Activated naive CD8-positive, alpha-beta T cell treated with anti-CD3 and anti-CD28 coated beads for 36 hours (primary cell): ENCODE results near the gene TRDN. TPM values are rescaled to one million over a fixed set of nuclear protein-coding genes. Genes with fewer than 3 reads are reported as not detected.
"Not testable (repeated sequence)": the region's sequence is repeated elsewhere in the genome, so short reads cannot be mapped to it uniquely, and the experiment has no call there.

ENCODE experiments used
- DNase-seq: peaks from one replicate; pipeline ENCODE4 v3.0.0; 2021
- H3K27ac Mint-ChIP-seq: one replicate; pipeline ENCODE4 v1.8.0; 2022; ENCODE audit warnings: mild to moderate bottlenecking, moderate library complexity, mixed read lengths
- H3K27me3 Mint-ChIP-seq: one replicate; pipeline ENCODE4 v1.8.0; 2022; ENCODE audit warnings: mild to moderate bottlenecking, mixed read lengths
- H3K36me3 Mint-ChIP-seq: one replicate; pipeline ENCODE4 v1.8.0; 2021; ENCODE audit warnings: mild to moderate bottlenecking, mixed read lengths
- H3K4me1 Mint-ChIP-seq: one replicate; pipeline ENCODE4 v1.8.0; 2021; ENCODE audit warnings: mixed read lengths
- H3K4me3 Mint-ChIP-seq: one replicate; pipeline ENCODE4 v1.8.0; 2022; ENCODE audit warnings: mild to moderate bottlenecking, moderate library complexity, mixed read lengths
- H3K9me3 Mint-ChIP-seq: one replicate; pipeline ENCODE4 v1.8.0; 2022; ENCODE audit warnings: mixed read lengths
- total RNA-seq, 2 experiments: library from RNA; stranded (reverse); gene quantifications; one replicate each; pipeline ENCODE4 v1.2.3, GENCODE V29; 2021

The TRDN gene
- total RNA-seq, 2 experiments from 2014 or later, result not detected

- no peaks in the 10 kb centered on the region for H3K36me3 Mint-ChIP-seq
- no peaks in the 10 kb centered on the region for H3K9me3 Mint-ChIP-seq
- H3K27ac Mint-ChIP-seq, result no peak overlapping the region
- H3K27me3 Mint-ChIP-seq, result no peaks in the 10 kb centered on the region
- no peak for DNase-seq
- H3K4me1 Mint-ChIP-seq, result no peaks in the 10 kb centered on the region
- H3K4me3 Mint-ChIP-seq, result no peak overlapping the region
Observed at GRCh38 chr6:123594776-123595175, 42.0 kb downstream of the TRDN start.

DNA sequence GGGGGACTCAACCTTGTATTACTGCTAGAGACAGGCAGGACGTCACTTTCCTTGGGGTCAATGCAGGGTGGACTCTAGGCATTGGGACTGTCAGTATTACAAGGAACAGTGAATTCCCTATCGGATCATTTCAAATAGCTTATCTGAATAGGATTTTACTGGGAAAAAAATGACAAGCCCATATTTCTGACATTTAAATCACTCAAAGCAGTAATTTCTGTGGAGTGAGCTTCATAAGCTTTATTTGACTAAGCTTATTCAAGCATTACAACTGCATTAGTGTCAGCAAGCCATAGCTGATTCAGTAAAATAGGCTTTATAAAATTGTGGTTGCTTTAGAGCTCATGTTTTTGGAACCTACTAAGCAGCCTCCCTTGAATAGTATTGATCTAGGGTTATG is 44.3 kb downstream of the TRDN start:
- Mint-ChIP-seq H3K4me1 (no peaks in the 10 kb centered on the region), H3K4me3 (no peak overlapping the region), H3K27ac (no peak overlapping the region), H3K36me3 (no peaks in the 10 kb centered on the region), H3K27me3 (no peaks in the 10 kb centered on the region), H3K9me3 (no peaks in the 10 kb centered on the region)
- DNase-seq, result no peak

DNA sequence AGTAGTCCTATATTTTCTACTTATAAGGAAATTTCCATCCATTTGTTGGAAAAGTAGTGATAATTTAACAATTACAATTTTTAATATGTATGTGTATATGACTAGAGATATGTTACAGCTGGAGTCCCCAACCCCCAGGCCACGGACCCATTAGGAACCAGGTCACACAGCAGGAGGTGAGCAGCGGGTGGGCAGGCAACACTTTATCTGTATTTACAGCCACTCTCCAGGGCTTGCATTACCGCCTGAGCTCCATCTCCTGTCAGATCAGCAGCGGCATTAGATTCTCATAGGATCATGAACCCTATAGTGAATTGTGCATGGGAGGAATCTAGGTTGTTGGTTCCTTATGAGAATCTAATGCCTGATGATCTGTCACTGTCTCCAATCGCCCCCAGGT is 46.8 kb downstream of the TRDN start:
- Mint-ChIP-seq H3K4me1 (no peaks in the 10 kb centered on the region), H3K36me3 (no peaks in the 10 kb centered on the region), H3K4me3 (no peak overlapping the region), H3K9me3 (peaks cover 2% of the 10 kb centered on the region), H3K27ac (no peak overlapping the region), H3K27me3 (no peaks in the 10 kb centered on the region)
- no peak for DNase-seq

GRCh38 chr6:123589317-123589716 is 47.4 kb downstream of the TRDN start:
- Mint-ChIP-seq H3K36me3 (no peaks in the 10 kb centered on the region), H3K9me3 (peaks cover 2% of the 10 kb centered on the region), H3K4me3 (no peak overlapping the region), H3K4me1 (no peaks in the 10 kb centered on the region), H3K27me3 (no peaks in the 10 kb centered on the region), H3K27ac (no peak overlapping the region)
- no peak for DNase-seq

DNA sequence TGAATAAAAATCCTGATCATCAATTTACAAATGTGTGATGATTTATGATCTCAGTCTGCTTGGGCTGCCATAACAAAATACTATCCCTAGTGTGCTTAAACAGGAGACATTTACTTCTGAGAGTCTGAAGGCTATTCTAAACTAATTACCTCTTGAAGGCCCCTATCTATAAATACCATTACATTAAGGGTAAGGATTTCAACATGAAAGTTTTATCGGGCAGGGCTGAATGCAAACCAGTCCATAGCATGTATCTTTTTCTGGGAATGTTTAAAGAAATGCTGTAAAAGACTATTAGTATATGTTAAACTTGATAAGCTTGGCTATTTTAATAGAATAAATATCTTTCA is 48.2 kb downstream of the TRDN start:
- H3K27ac Mint-ChIP-seq, result no peak overlapping the region
- peaks cover 2% of the 10 kb centered on the region for H3K9me3 Mint-ChIP-seq
- DNase-seq, result no peak
- no peaks in the 10 kb centered on the region for H3K36me3 Mint-ChIP-seq
- H3K4me3 Mint-ChIP-seq, result no peak overlapping the region
- H3K4me1 Mint-ChIP-seq, result no peaks in the 10 kb centered on the region
- H3K27me3 Mint-ChIP-seq, result no peaks in the 10 kb centered on the region

DNA sequence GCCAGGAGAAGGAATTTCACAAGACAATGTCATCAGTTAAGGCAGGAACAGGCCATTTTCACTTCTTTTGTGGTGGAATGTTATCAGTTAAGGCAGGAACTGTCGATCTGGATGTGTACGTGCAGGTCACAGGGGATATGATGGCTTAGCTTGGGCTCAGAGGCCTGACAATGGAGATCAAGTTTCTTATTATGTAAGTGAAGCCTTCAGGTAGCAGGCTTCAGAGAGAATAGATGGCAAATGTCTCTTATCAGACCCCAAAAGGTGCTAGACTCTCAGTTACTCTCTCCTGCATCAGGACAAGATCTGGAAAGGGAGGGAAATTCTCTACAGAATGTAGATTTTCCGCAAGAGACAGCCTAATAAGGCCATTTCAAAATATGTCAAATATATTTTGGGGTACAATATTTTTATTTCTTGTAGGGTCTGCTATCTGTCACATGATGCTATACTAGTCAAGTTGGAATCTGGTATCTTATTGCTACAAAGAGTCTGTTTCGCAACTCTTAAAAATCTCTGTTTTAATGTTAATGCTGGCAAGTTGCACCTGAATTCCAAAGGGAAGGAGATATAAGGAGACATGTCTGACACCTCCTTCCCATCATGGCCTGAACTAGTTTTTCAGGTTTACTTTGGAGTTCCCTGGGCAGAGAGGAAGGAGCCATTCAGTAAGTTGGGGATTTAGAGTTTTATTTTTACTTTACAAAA is 48.8 kb downstream of the TRDN start:
- Mint-ChIP-seq H3K4me1 (no peaks in the 10 kb centered on the region), H3K4me3 (no peak overlapping the region), H3K9me3 (peaks cover 2% of the 10 kb centered on the region), H3K27me3 (no peaks in the 10 kb centered on the region), H3K27ac (no peak overlapping the region), H3K36me3 (no peaks in the 10 kb centered on the region)
- DNase-seq, result no peak

- not testable (repeated sequence) for H3K9me3 Mint-ChIP-seq, H3K36me3 Mint-ChIP-seq, H3K4me3 Mint-ChIP-seq, H3K4me1 Mint-ChIP-seq, H3K27me3 Mint-ChIP-seq, DNase-seq, H3K27ac Mint-ChIP-seq
Observed at GRCh38 chr6:123587407-123587806, 49.3 kb downstream of the TRDN start.

DNA sequence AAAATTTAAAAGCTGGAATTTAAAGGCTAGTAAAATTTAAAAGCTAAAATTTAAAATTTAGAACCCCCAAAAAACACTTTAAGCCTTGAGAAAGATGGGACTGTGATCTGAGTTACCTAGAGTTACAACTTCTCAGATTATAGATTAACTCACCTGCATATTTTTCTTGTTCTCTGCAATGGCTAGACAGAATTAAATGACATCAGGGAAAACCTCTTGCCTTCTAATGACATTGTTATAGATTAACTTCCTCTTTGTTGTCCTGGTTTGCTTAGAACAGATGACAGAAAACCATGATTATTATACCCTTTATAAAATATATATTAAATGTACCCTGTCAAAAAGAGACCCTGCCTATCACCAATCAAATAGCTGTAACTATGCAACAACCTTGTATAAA is 56.4 kb downstream of the TRDN start:
- Mint-ChIP-seq H3K27me3 (no peaks in the 10 kb centered on the region), H3K4me3 (no peak overlapping the region), H3K9me3 (peaks cover 1% of the 10 kb centered on the region), H3K36me3 (no peaks in the 10 kb centered on the region), H3K27ac (no peak overlapping the region), H3K4me1 (no peaks in the 10 kb centered on the region)
- no peak for DNase-seq

- Mint-ChIP-seq H3K27ac (no peak overlapping the region), H3K9me3 (peaks cover 1% of the 10 kb centered on the region), H3K4me3 (no peak overlapping the region), H3K36me3 (no peaks in the 10 kb centered on the region), H3K4me1 (no peaks in the 10 kb centered on the region), H3K27me3 (no peaks in the 10 kb centered on the region)
- DNase-seq, result no peak
Observed at GRCh38 chr6:123575188-123575587, 61.6 kb downstream of the TRDN start.

DNA sequence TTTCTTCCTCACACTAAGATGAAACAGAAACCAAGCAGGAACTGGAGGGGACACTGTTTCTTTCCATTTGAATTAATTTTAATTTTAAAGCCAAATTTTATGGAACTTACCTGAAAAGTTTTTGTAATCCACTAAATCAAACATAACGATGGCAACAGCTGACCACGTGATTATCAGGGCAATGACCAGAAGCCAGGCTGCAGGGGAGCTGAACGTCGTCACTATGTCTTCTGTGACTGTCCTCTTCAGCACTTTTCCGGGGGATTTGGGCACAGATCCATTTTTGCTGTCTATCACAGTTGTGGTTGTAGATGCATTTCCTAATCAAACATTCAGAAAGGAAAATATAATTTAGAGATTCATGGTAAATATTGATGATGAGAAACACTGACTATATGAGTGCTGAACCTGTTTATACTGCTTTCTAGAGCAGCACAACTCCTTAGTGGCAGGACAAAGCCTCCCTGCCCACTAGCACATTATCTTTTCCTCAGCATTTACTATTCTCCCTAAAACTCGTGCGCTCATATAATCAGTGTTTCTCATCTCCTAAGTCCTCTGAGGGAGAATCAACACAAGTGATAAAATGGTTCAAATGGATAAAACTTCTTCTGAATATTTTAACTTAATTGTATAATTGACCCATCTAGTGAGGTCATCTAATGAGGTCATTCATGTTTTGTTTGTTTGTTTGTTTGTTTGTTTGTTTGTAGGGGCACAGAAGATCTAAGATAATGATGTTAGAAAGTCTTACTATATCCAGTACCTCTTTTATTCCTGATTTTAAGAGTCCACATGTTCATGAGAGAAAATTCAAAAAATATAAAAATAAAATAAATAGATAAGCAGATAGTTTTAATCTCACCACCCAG is 65.7 kb downstream of the TRDN start:
- H3K9me3 Mint-ChIP-seq, result no peaks in the 10 kb centered on the region
- no peak for DNase-seq
- no peaks in the 10 kb centered on the region for H3K27me3 Mint-ChIP-seq
- no peaks in the 10 kb centered on the region for H3K36me3 Mint-ChIP-seq
- no peak overlapping the region for H3K4me3 Mint-ChIP-seq
- H3K27ac Mint-ChIP-seq, result no peak overlapping the region
- no peaks in the 10 kb centered on the region for H3K4me1 Mint-ChIP-seq

- no peak for DNase-seq
- no peaks in the 10 kb centered on the region for H3K27me3 Mint-ChIP-seq
- no peaks in the 10 kb centered on the region for H3K4me1 Mint-ChIP-seq
- H3K36me3 Mint-ChIP-seq, result no peaks in the 10 kb centered on the region
- H3K4me3 Mint-ChIP-seq, result no peak overlapping the region
- H3K9me3 Mint-ChIP-seq, result no peaks in the 10 kb centered on the region
- H3K27ac Mint-ChIP-seq, result no peak overlapping the region
Observed at GRCh38 chr6:123569575-123569974, 67.2 kb downstream of the TRDN start.

- H3K27ac Mint-ChIP-seq, result no peak overlapping the region
- no peaks in the 10 kb centered on the region for H3K36me3 Mint-ChIP-seq
- no peaks in the 10 kb centered on the region for H3K27me3 Mint-ChIP-seq
- no peaks in the 10 kb centered on the region for H3K4me1 Mint-ChIP-seq
- H3K4me3 Mint-ChIP-seq, result no peak overlapping the region
- no peaks in the 10 kb centered on the region for H3K9me3 Mint-ChIP-seq
- no peak for DNase-seq
Observed at GRCh38 chr6:123565529-123565928, 71.2 kb downstream of the TRDN start.

DNA sequence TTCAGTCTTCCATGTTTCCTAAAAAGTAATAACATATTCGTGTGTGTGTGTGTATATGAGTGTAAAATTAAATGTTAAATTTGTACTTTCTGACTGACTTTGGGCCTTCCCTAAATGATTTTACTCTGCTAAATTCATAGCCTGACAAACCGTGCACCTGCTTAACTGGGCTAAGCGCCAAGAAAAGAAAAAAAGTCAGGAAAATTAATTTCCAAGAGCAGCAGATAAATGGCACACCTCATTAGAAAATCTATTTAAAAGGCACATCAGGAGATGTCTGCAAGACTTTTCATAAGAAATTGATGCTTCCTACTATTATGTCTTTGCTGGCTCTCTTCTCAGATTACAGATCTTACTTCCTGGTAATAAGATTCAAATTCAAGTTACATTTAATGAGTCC is 72.4 kb downstream of the TRDN start:
- H3K4me3 Mint-ChIP-seq, result no peak overlapping the region
- no peak for DNase-seq
- H3K27ac Mint-ChIP-seq, result no peak overlapping the region
- H3K27me3 Mint-ChIP-seq, result no peaks in the 10 kb centered on the region
- no peaks in the 10 kb centered on the region for H3K4me1 Mint-ChIP-seq
- H3K36me3 Mint-ChIP-seq, result no peaks in the 10 kb centered on the region
- H3K9me3 Mint-ChIP-seq, result no peaks in the 10 kb centered on the region

DNA sequence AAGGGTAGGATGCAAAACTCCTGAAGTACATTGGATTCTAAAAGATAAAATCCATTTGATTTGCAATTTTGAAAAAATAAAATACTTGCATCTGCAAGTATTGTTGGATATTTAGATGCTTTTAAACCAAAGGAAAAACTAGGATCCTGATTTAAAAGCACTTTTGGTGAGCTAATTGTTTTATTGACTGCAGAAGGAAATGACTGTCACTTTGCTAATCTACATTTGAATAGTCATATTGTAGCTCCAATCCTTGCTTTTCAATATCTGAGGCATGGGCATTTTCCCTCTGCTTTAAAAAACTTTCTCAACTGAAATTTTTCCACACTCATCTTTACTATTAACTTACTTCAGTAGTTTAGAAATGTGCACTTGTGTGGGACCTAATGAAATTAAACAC is 74.1 kb downstream of the TRDN start:
- Mint-ChIP-seq H3K27me3 (no peaks in the 10 kb centered on the region), H3K27ac (no peak overlapping the region), H3K9me3 (peaks cover 2% of the 10 kb centered on the region), H3K4me1 (no peaks in the 10 kb centered on the region), H3K36me3 (no peaks in the 10 kb centered on the region), H3K4me3 (no peak overlapping the region)
- DNase-seq, result no peak

- Mint-ChIP-seq H3K27me3 (no peaks in the 10 kb centered on the region), H3K9me3 (peaks cover 2% of the 10 kb centered on the region), H3K4me3 (no peak overlapping the region), H3K4me1 (no peaks in the 10 kb centered on the region), H3K36me3 (no peaks in the 10 kb centered on the region), H3K27ac (no peak overlapping the region)
- no peak for DNase-seq
Observed at GRCh38 chr6:123562264-123562663, 74.5 kb downstream of the TRDN start.

- H3K9me3 Mint-ChIP-seq, H3K27me3 Mint-ChIP-seq, H3K27ac Mint-ChIP-seq, H3K4me3 Mint-ChIP-seq, H3K36me3 Mint-ChIP-seq, H3K4me1 Mint-ChIP-seq, DNase-seq: not testable (repeated sequence)
Observed at GRCh38 chr6:123559816-123560215, 76.9 kb downstream of the TRDN start.
